ENCODE data around the gene KCTD8.

DNA sequence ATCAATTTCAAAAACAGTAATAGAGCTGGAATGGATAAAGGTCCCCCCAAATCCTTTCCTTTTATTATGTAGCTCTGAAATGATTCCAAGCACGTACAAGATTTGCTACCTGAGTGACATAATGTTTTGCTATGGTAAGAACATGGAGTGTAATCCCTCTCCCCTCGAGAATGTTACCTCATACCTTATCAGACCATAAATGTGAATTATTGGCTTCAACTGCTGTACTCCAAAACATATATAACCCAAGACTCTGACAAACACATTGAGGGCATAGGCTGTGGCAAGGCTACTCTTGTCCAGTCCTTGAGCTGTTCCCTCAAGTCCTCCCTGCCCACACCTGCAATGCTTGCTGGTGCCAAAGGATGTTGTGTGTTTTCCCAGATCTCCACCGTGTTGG is 286.9 kb downstream of the KCTD8 start:
- TF ChIP-seq CTCF (IDR thresholded peaks at IDR 0.05): no peak
- no peak for TF ChIP-seq POLR2AphosphoS5 (IDR thresholded peaks at IDR 0.05)
